CD14-positive monocyte (primary cell): ENCODE results near the gene GRIFIN. TPM values are rescaled to one million over a fixed set of nuclear protein-coding genes. Genes with fewer than 3 reads are reported as not detected.

ENCODE experiments used
- DNase-seq, 3 donors: peaks; one replicate each; pipeline ENCODE4 v3.0.0-alpha.2; 2011 to 2022
- H2AFZ ChIP-seq: 2 replicates; pipeline ENCODE4 v1.6.0; 2012; ENCODE audit warnings: mild to moderate bottlenecking, low read depth, low read length, inconsistent platforms; ENCODE audit not compliant: insufficient read depth, poor library complexity, severe bottlenecking
- H3K27ac ChIP-seq, 2 donors: 1 replicate in 1 of 2; 2 replicates in 1 of 2; pipeline ENCODE4 v1.5.1; 2012 to 2013; ENCODE audit warnings: low read length in 2 of 2, control low read depth in 1 of 2, inconsistent platforms in 1 of 2, low read depth in 1 of 2, mild to moderate bottlenecking in 1 of 2
- H3K27me3 ChIP-seq, 2 donors: one replicate each; pipeline versions ENCODE4 v1.6.0 to v1.6.1; 2011 to 2013; ENCODE audit warnings: low read length in 2 of 2; ENCODE audit not compliant: control insufficient read depth in 2 of 2, insufficient read depth in 2 of 2
- H3K36me3 ChIP-seq, 2 donors: replicated peaks in 1 of 2; 1 replicate in 1 of 2; 2 replicates in 1 of 2; pipeline versions ENCODE4 v1.5.1 to v1.6.1; 2012 to 2013; ENCODE audit warnings: low read length in 2 of 2, control low read depth in 1 of 2, inconsistent platforms in 1 of 2, mild to moderate bottlenecking in 1 of 2; ENCODE audit not compliant: insufficient read depth in 2 of 2, control insufficient read depth in 1 of 2
- H3K4me1 ChIP-seq, 2 donors: 1 replicate in 1 of 2; 2 replicates in 1 of 2; pipeline versions ENCODE4 v1.5.1 to v1.6.1; 2012 to 2013; ENCODE audit warnings: low read length in 2 of 2, control low read depth in 1 of 2, inconsistent platforms in 1 of 2, mild to moderate bottlenecking in 1 of 2, moderate library complexity in 1 of 2; ENCODE audit not compliant: insufficient read depth in 2 of 2, control insufficient read depth in 1 of 2
- H3K4me2 ChIP-seq: replicated peaks from 2 replicates; pipeline ENCODE3; 2012; ENCODE audit warnings: low read length, moderate library complexity, mild to moderate bottlenecking; ENCODE audit not compliant: poor library complexity, severe bottlenecking; ENCODE audit errors: extremely low read depth
- H3K4me3 ChIP-seq, 3 experiments: fragments of 200-600 bp in 1 of 3; sonication (generic) in 1 of 3; replicated peaks in 1 of 3; 1 replicate in 2 of 3; 2 replicates in 1 of 3; pipeline ENCODE4 v1.5.1; 2011 to 2013; ENCODE audit warnings: low read length in 3 of 3, mild to moderate bottlenecking in 3 of 3, control low read depth in 2 of 3, low read depth in 2 of 3, inconsistent platforms in 1 of 3, moderate library complexity in 1 of 3
- H3K79me2 ChIP-seq: 2 replicates; pipeline ENCODE4 v1.6.0; 2012; ENCODE audit warnings: mild to moderate bottlenecking, control low read depth, inconsistent platforms, low read length, moderate library complexity; ENCODE audit not compliant: insufficient read depth
- H3K9ac ChIP-seq: 2 replicates; pipeline ENCODE4 v1.6.0; 2017; ENCODE audit warnings: low read length, mild to moderate bottlenecking; ENCODE audit not compliant: insufficient read depth, poor library complexity, severe bottlenecking
- H3K9me3 ChIP-seq, 2 donors: replicated peaks in 1 of 2; 1 replicate in 1 of 2; 2 replicates in 1 of 2; pipeline versions ENCODE4 v1.5.1 to v1.6.1; 2012 to 2013; ENCODE audit warnings: low read length in 2 of 2, control low read depth in 1 of 2; ENCODE audit not compliant: control insufficient read depth in 1 of 2, insufficient read depth in 1 of 2
- H4K20me1 ChIP-seq: 2 replicates; pipeline ENCODE4 v1.6.0; 2012; ENCODE audit warnings: mild to moderate bottlenecking, low read length, control low read depth, moderate library complexity; ENCODE audit not compliant: insufficient read depth
- H3K27ac Mint-ChIP-seq, 7 donors: one replicate each; pipeline ENCODE4 v1.8.0; 2020; ENCODE audit warnings: mild to moderate bottlenecking in 7 of 7, mixed read lengths in 7 of 7, moderate library complexity in 6 of 7, inconsistent platforms in 2 of 7
- H3K27me3 Mint-ChIP-seq, 3 donors: one replicate each; pipeline ENCODE4 v1.8.0; 2021 to 2022; ENCODE audit warnings: low read depth in 3 of 3, mild to moderate bottlenecking in 3 of 3, mixed read lengths in 3 of 3, moderate library complexity in 3 of 3, inconsistent platforms in 1 of 3
- H3K36me3 Mint-ChIP-seq, 2 donors: one replicate each; pipeline ENCODE4 v1.8.0; 2020; ENCODE audit warnings: mixed read lengths in 2 of 2, inconsistent platforms in 1 of 2, mild to moderate bottlenecking in 1 of 2
- H3K4me1 Mint-ChIP-seq: one replicate; pipeline ENCODE4 v1.8.0; 2020; ENCODE audit warnings: mild to moderate bottlenecking, mixed read lengths
- H3K4me3 Mint-ChIP-seq, 2 donors: one replicate each; pipeline ENCODE4 v1.8.0; 2020; ENCODE audit warnings: mild to moderate bottlenecking in 2 of 2, mixed read lengths in 2 of 2, moderate library complexity in 1 of 2
- H3K9me3 Mint-ChIP-seq, 7 donors: one replicate each; pipeline ENCODE4 v1.8.0; 2020 to 2022; ENCODE audit warnings: mixed read lengths in 7 of 7, mild to moderate bottlenecking in 6 of 7, moderate library complexity in 6 of 7, inconsistent platforms in 2 of 7
- CTCF ChIP-seq: fragments of 200-600 bp; IDR thresholded peaks from one replicate; pipeline ENCODE4 v1.8.0; 2022; ENCODE audit warnings: antibody characterized with exemption, mild to moderate bottlenecking
- WGBS: methylation state at CpG from one replicate; pipeline ENCODE4 v1.1.5; 2013; ENCODE audit warnings: missing lambda C conversion rate; ENCODE audit not compliant: insufficient coverage; 5-methylcytosine and 5-hydroxymethylcytosine counted together
- intact Hi-C, 2 donors: fragments of 100-400 bp; cut with micrococcal nuclease; formaldehyde crosslinking; loops; one replicate each; pipeline versions ENCODE4 v1.15.0 to v1.15.1; 2023
- polyA plus RNA-seq, 3 donors: library from polyadenylated mRNA; depleted of rRNA in 1 of 3; unstranded in 2 of 3; stranded (reverse) in 1 of 3; fragments of 300-500 nt in 2 of 3; fragments of >200 nt in 1 of 3; fragmentation: Illumina TruSeq in 2 of 3; gene quantifications; 1 replicate in 2 of 3; 2 replicates in 1 of 3; pipeline ENCODE4 v1.2.3, GENCODE V29; 2012 to 2021

Gene GRIFIN
- polyA plus RNA-seq, 3 donors = not detected

GRCh38 chr7:2498708-2499107, 22.5 kb upstream of the GRIFIN start:
- H3K36me3 ChIP-seq = no peaks in the 10 kb centered on the region
- 86% methylated on average over 1 of the region's 6 CpGs for WGBS
- no peaks in the 10 kb centered on the region for H4K20me1 ChIP-seq
- Mint-ChIP-seq H3K27ac (no peak overlapping the region), H3K36me3 (no peaks in the 10 kb centered on the region), H3K27me3 (peaks cover 16 to 34% (median 24%) of the 10 kb centered on the region in 3 donors), H3K9me3 (peaks cover 0 to 4% (median 2%) of the 10 kb centered on the region in 7 donors), H3K4me3 (no peak overlapping the region), H3K4me1 (peaks cover 2% of the 10 kb centered on the region)
- no peak overlapping the region for H2AFZ ChIP-seq
- intact Hi-C loops = no loop called here
- no peak overlapping the region for H3K4me3 ChIP-seq
- H3K9me3 ChIP-seq = no peaks in the 10 kb centered on the region
- H3K27ac ChIP-seq = no peak overlapping the region
- H3K9ac ChIP-seq = no peak overlapping the region
- H3K4me1 ChIP-seq = peaks cover 0 to 3% of the 10 kb centered on the region in 2 donors
- H3K4me2 ChIP-seq = no peak overlapping the region
- H3K27me3 ChIP-seq = peaks cover 0 to 16% of the 10 kb centered on the region in 2 donors
- no peaks in the 10 kb centered on the region for H3K79me2 ChIP-seq
- DNase-seq = no peak
- no peak for TF ChIP-seq CTCF

GRCh38 chr7:2497500-2498336, 21.5 kb upstream of the GRIFIN start:
- Histone ChIP-seq H3K27ac (no peak overlapping the region), H3K79me2 (no peaks in the 10 kb centered on the region), H3K4me2 (no peak overlapping the region), H3K27me3 (peaks cover 0 to 20% of the 10 kb centered on the region in 2 donors), H3K9ac (peak overlapping the region; percentile 15), H3K36me3 (no peaks in the 10 kb centered on the region), H2AFZ (no peak overlapping the region), H3K9me3 (no peaks in the 10 kb centered on the region), H4K20me1 (no peaks in the 10 kb centered on the region), H3K4me3 (no peak overlapping the region), H3K4me1 (peaks cover 0 to 3% of the 10 kb centered on the region in 2 donors)
- Mint-ChIP-seq H3K27me3 (peaks cover 16 to 34% (median 24%) of the 10 kb centered on the region in 3 donors), H3K36me3 (no peaks in the 10 kb centered on the region), H3K27ac (peak overlapping the region in 1 of 7 donors; percentile 23), H3K4me3 (no peak overlapping the region), H3K4me1 (peaks cover 2% of the 10 kb centered on the region), H3K9me3 (peaks cover 0 to 4% (median 2%) of the 10 kb centered on the region in 7 donors)
- DNase-seq = no peak
- no peak for TF ChIP-seq CTCF
- 23% methylated on average over 17 of the region's 25 CpGs for WGBS
- intact Hi-C loops = no loop called here
